ENCODE data around the gene IGHMBP2. TPM values are rescaled to one million over a fixed set of nuclear protein-coding genes. Genes with fewer than 3 reads are reported as not detected.

Gene IGHMBP2
- total and polyA plus RNA-seq, 2 experiments from 2014 or later: 14.3 to 27.7 TPM

DNA sequence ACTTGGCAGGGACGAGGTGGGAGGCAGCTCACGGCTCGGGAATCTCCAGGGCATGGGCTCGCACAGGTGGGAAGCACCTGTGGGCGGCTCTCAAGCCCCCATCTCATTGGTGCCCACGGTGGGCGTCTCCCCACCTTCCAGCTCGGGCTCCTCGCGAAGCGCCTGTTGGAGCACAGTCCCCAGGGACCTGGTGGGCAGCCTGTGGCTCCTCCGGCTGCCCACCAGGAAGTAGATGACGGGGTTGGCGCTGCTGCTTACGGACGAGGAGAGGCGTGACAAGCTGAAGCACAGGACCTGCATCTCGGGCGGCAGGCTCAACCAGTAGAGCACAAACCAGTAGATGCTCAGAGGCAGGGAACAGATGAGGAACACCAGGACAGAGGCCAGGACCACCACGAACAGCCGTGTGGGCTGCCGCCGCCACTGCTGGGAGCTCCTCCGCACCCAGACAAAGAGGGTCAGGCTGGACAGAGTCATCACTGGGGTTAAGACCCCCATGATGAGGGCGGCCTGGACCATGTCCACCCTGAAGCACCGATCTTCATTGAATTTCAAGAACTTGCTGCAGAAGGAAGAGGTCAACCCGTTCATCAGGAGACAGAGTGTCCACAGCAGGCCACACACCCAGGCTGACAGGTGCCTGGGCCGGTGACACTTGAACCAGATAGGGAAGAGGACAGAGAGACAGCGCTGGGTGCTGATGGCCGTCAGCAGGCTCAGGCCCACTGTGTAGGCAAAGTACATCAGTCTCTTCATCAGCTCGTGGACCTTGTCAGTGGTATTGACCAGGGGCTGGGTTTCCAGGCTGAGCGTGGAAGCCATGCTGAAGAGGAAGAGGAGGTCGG, 76.5 kb downstream of the IGHMBP2 start:
- H3K9me3 Mint-ChIP-seq: peaks cover 5% of the 10 kb centered on the region; the same call in 2 of the 3 replicates
- no peak overlapping the region for H3K27ac ChIP-seq (ENCODE audit: low read depth)
- H3K27me3 ChIP-seq (ENCODE audit: insufficient read depth): no peaks in the 10 kb centered on the region
- no peak for TF ChIP-seq JUNB (IDR thresholded peaks at IDR 0.05; ENCODE audit: unreplicated experiment)
- TF ChIP-seq, protein P1, sequence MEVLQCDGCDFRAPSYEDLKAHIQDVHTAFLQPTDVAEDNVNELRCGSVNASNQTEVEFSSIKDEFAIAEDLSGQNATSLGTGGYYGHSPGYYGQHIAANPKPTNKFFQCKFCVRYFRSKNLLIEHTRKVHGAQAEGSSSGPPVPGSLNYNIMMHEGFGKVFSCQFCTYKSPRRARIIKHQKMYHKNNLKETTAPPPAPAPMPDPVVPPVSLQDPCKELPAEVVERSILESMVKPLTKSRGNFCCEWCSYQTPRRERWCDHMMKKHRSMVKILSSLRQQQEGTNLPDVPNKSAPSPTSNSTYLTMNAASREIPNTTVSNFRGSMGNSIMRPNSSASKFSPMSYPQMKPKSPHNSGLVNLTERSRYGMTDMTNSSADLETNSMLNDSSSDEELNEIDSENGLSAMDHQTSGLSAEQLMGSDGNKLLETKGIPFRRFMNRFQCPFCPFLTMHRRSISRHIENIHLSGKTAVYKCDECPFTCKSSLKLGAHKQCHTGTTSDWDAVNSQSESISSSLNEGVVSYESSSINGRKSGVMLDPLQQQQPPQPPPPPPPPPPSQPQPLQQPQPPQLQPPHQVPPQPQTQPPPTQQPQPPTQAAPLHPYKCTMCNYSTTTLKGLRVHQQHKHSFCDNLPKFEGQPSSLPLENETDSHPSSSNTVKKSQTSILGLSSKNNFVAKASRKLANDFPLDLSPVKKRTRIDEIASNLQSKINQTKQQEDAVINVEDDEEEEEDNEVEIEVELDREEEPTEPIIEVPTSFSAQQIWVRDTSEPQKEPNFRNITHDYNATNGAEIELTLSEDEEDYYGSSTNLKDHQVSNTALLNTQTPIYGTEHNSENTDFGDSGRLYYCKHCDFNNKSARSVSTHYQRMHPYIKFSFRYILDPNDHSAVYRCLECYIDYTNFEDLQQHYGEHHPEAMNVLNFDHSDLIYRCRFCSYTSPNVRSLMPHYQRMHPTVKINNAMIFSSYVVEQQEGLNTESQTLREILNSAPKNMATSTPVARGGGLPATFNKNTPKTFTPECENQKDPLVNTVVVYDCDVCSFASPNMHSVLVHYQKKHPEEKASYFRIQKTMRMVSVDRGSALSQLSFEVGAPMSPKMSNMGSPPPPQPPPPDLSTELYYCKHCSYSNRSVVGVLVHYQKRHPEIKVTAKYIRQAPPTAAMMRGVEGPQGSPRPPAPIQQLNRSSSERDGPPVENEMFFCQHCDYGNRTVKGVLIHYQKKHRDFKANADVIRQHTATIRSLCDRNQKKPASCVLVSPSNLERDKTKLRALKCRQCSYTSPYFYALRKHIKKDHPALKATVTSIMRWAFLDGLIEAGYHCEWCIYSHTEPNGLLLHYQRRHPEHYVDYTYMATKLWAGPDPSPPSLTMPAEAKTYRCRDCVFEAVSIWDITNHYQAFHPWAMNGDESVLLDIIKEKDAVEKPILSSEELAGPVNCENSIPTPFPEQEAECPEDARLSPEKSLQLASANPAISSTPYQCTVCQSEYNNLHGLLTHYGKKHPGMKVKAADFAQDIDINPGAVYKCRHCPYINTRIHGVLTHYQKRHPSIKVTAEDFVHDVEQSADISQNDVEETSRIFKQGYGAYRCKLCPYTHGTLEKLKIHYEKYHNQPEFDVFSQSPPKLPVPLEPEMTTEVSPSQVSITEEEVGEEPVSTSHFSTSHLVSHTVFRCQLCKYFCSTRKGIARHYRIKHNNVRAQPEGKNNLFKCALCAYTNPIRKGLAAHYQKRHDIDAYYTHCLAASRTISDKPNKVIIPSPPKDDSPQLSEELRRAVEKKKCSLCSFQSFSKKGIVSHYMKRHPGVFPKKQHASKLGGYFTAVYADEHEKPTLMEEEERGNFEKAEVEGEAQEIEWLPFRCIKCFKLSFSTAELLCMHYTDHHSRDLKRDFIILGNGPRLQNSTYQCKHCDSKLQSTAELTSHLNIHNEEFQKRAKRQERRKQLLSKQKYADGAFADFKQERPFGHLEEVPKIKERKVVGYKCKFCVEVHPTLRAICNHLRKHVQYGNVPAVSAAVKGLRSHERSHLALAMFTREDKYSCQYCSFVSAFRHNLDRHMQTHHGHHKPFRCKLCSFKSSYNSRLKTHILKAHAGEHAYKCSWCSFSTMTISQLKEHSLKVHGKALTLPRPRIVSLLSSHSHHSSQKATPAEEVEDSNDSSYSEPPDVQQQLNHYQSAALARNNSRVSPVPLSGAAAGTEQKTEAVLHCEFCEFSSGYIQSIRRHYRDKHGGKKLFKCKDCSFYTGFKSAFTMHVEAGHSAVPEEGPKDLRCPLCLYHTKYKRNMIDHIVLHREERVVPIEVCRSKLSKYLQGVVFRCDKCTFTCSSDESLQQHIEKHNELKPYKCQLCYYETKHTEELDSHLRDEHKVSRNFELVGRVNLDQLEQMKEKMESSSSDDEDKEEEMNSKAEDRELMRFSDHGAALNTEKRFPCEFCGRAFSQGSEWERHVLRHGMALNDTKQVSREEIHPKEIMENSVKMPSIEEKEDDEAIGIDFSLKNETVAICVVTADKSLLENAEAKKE (CRISPR knock-in tag; IDR thresholded peaks at IDR 0.05): no peak
- TF ChIP-seq, protein P2, sequence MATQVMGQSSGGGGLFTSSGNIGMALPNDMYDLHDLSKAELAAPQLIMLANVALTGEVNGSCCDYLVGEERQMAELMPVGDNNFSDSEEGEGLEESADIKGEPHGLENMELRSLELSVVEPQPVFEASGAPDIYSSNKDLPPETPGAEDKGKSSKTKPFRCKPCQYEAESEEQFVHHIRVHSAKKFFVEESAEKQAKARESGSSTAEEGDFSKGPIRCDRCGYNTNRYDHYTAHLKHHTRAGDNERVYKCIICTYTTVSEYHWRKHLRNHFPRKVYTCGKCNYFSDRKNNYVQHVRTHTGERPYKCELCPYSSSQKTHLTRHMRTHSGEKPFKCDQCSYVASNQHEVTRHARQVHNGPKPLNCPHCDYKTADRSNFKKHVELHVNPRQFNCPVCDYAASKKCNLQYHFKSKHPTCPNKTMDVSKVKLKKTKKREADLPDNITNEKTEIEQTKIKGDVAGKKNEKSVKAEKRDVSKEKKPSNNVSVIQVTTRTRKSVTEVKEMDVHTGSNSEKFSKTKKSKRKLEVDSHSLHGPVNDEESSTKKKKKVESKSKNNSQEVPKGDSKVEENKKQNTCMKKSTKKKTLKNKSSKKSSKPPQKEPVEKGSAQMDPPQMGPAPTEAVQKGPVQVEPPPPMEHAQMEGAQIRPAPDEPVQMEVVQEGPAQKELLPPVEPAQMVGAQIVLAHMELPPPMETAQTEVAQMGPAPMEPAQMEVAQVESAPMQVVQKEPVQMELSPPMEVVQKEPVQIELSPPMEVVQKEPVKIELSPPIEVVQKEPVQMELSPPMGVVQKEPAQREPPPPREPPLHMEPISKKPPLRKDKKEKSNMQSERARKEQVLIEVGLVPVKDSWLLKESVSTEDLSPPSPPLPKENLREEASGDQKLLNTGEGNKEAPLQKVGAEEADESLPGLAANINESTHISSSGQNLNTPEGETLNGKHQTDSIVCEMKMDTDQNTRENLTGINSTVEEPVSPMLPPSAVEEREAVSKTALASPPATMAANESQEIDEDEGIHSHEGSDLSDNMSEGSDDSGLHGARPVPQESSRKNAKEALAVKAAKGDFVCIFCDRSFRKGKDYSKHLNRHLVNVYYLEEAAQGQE (IDR thresholded peaks at IDR 0.05; ENCODE audit: unreplicated experiment): no peak
- TF ChIP-seq ZNF114 (CRISPR knock-in tag; IDR thresholded peaks at IDR 0.05): no peak
- TF ChIP-seq, protein P3, sequence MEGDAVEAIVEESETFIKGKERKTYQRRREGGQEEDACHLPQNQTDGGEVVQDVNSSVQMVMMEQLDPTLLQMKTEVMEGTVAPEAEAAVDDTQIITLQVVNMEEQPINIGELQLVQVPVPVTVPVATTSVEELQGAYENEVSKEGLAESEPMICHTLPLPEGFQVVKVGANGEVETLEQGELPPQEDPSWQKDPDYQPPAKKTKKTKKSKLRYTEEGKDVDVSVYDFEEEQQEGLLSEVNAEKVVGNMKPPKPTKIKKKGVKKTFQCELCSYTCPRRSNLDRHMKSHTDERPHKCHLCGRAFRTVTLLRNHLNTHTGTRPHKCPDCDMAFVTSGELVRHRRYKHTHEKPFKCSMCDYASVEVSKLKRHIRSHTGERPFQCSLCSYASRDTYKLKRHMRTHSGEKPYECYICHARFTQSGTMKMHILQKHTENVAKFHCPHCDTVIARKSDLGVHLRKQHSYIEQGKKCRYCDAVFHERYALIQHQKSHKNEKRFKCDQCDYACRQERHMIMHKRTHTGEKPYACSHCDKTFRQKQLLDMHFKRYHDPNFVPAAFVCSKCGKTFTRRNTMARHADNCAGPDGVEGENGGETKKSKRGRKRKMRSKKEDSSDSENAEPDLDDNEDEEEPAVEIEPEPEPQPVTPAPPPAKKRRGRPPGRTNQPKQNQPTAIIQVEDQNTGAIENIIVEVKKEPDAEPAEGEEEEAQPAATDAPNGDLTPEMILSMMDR (conservative IDR thresholded peaks at IDR 0.05; ENCODE audit: low read depth in 2 of 2): no peak
- H3F3A ChIP-seq (replicated peaks; ENCODE audit: low read depth): no peaks in the 10 kb centered on the region
- H2AFZ ChIP-seq: peak overlapping the region; percentile 47; the same call in 1 of the 2 replicates
- ATAC-seq (peak; percentile 58), DNase-seq (ENCODE audit: low spot score) (no peak)
- no peaks in the 10 kb centered on the region for H4K20me1 ChIP-seq (replicated peaks; ENCODE audit: insufficient read depth)
- H3K4me3 ChIP-seq: no peak overlapping the region
- peaks cover 7% of the 10 kb centered on the region for H3K4me1 Mint-ChIP-seq
- no peak overlapping the region for H3K4me3 Mint-ChIP-seq
- H3K27ac Mint-ChIP-seq: no peak overlapping the region
- no peak overlapping the region for H3K4me2 ChIP-seq
- no peaks in the 10 kb centered on the region for H3K27me3 Mint-ChIP-seq (ENCODE audit: insufficient read depth, low read depth, poor library complexity)
- H3K4me1 ChIP-seq (ENCODE audit: insufficient read depth): no peaks in the 10 kb centered on the region
- no peaks in the 10 kb centered on the region for H3K36me3 Mint-ChIP-seq (ENCODE audit: low read depth)
- no peaks in the 10 kb centered on the region for H3K36me3 ChIP-seq (ENCODE audit: insufficient read depth)
- H3K79me2 ChIP-seq (replicated peaks; ENCODE audit: insufficient read depth): no peaks in the 10 kb centered on the region
- 0 out of 2 replicates have a peak, but pooled peaks cover 2% of the 10 kb centered on the region for H3K9me2 ChIP-seq (ENCODE audit: insufficient read depth)
